Sigmoid colon (tissue), 4 donors: ENCODE results near the gene ABLIM2.

Source experiments
- CTCF ChIP-seq, 4 experiments: fragments of 450-650 bp in 3 of 4; fragments of 200-600 bp in 1 of 4; IDR thresholded peaks; one replicate each; pipeline ENCODE4 v1.5.1; 2016 to 2019; ENCODE audit warnings: antibody characterized with exemption in 4 of 4, mild to moderate bottlenecking in 3 of 4, moderate library complexity in 2 of 4
- EP300 ChIP-seq, 4 donors: sonication (generic); formaldehyde crosslinking; IDR thresholded peaks; one replicate each; pipeline ENCODE4 v1.6.1; 2017; ENCODE audit warnings: antibody characterized with exemption in 4 of 4
- POLR2A ChIP-seq, 2 donors: fragments of 450-650 bp; IDR thresholded peaks; one replicate each; pipeline ENCODE4 v1.6.1; 2016; ENCODE audit warnings: antibody characterized with exemption in 2 of 2, mild to moderate bottlenecking in 2 of 2, moderate library complexity in 2 of 2
- POLR2AphosphoS5 ChIP-seq, 4 donors: sonication (generic); formaldehyde crosslinking; IDR thresholded peaks; one replicate each; pipeline ENCODE4 v1.6.1; 2017; ENCODE audit warnings: antibody characterized with exemption in 4 of 4

DNA sequence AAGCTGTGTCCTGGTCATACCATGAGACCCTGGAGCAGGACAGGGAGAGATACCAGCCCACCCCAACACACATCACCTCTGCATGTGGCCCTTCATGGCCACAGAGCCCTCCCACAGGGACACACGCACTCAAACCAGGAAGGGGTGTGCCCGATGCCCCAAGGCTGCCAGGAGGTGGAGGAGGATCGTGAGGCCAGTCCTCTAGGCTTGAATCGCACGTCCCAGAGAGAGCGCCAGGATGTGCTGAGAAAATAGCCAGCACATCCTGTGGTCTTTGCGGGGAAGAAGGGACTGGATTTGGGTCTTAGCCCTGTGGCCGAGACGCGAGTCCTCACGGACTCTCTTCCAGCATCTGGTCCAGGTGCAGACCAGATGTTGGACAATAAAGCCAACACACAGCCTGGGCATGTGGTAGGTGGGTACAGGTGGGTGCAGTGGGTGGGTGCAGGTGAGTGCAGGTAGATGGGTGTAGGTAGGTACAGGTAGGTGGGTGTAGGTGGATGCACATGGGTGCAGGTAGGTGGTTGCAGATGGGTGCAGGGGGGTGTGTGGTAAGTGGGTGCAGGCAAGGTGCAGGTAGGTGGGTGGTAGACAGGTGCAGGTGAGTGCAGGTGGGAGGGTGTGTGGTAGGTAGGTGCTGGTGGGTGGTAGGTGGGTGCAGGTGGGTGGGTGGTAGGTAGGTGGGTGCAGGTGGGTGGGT is 124.6 kb downstream of the ABLIM2 start:
- no peak for TF ChIP-seq POLR2AphosphoS5 (IDR thresholded peaks at IDR 0.05)
- no peak for TF ChIP-seq CTCF (IDR thresholded peaks at IDR 0.05)
- TF ChIP-seq POLR2A (IDR thresholded peaks at IDR 0.05): no peak
- TF ChIP-seq EP300 (IDR thresholded peaks at IDR 0.05): no peak
